MM.1S (cell line): ENCODE results near the gene GAL3ST1.

ENCODE experiments used
- DNase-seq: peaks from one replicate; pipeline ENCODE4 v3.0.0-alpha.2; 2015
- H2AFZ ChIP-seq: fragments of 300-600 bp; sonication (generic); 2 replicates; pipeline ENCODE4 v1.6.0; 2016; ENCODE audit warnings: antibody characterized with exemption, low read length
- H3F3A ChIP-seq: fragments of 300-600 bp; sonication (generic); 2 replicates; pipeline ENCODE4 v1.6.1; 2016; ENCODE audit warnings: mild to moderate bottlenecking, antibody characterized with exemption, low read length, moderate library complexity, mixed read lengths; ENCODE audit not compliant: insufficient read depth
- H3K27ac ChIP-seq: fragments of 300-600 bp; sonication (generic); 2 replicates; pipeline ENCODE4 v1.5.1; 2016; ENCODE audit warnings: mild to moderate bottlenecking, low read length
- H3K27me3 ChIP-seq: fragments of 300-600 bp; sonication (generic); replicated peaks from 2 replicates; pipeline ENCODE4 v1.6.0; 2016; ENCODE audit warnings: low read length; ENCODE audit not compliant: insufficient read depth
- H3K36me3 ChIP-seq: fragments of 300-600 bp; sonication (generic); replicated peaks from 2 replicates; pipeline ENCODE4 v1.6.1; 2016; ENCODE audit warnings: mild to moderate bottlenecking, low read length, mixed read lengths; ENCODE audit not compliant: insufficient read depth
- H3K4me1 ChIP-seq: fragments of 300-600 bp; sonication (generic); 2 replicates; pipeline ENCODE4 v1.6.1; 2016; ENCODE audit warnings: low read length, mixed read lengths
- H3K4me2 ChIP-seq: fragments of 300-600 bp; sonication (generic); 2 replicates; pipeline ENCODE4 v1.6.0; 2016; ENCODE audit warnings: low read depth, low read length
- H3K4me3 ChIP-seq: fragments of 300-600 bp; sonication (generic); 2 replicates; pipeline ENCODE4 v1.5.1; 2016; ENCODE audit warnings: low read length, mixed read lengths
- H3K79me2 ChIP-seq: fragments of 300-600 bp; sonication (generic); 2 replicates; pipeline ENCODE4 v1.6.1; 2016; ENCODE audit warnings: mixed run types, low read length, mixed read lengths
- H3K9ac ChIP-seq: fragments of 300-600 bp; sonication (generic); 2 replicates; pipeline ENCODE4 v1.6.1; 2016; ENCODE audit warnings: low read length, mixed read lengths
- H3K9me2 ChIP-seq: fragments of 300-600 bp; sonication (generic); replicated peaks from 2 replicates; pipeline ENCODE4 v1.6.1; 2016; ENCODE audit warnings: mild to moderate bottlenecking, low read length, mixed read lengths; ENCODE audit not compliant: insufficient read depth
- H3K9me3 ChIP-seq: fragments of 300-600 bp; sonication (generic); replicated peaks from 2 replicates; pipeline ENCODE4 v1.6.1; 2016; ENCODE audit warnings: mild to moderate bottlenecking, low read length, mixed read lengths; ENCODE audit not compliant: insufficient read depth
- H4K20me1 ChIP-seq: fragments of 300-600 bp; sonication (generic); 2 replicates; pipeline ENCODE4 v1.6.1; 2016; ENCODE audit warnings: mild to moderate bottlenecking, low read length, moderate library complexity, mixed read lengths; ENCODE audit not compliant: insufficient read depth
- CTCF ChIP-seq: fragments of 300-600 bp; sonication (generic); IDR thresholded peaks from 2 replicates; pipeline ENCODE4 v1.5.1; 2016; ENCODE audit warnings: antibody characterized with exemption, low read length, mixed read lengths
- EZH2 ChIP-seq: fragments of 300-600 bp; sonication (generic); optimal IDR thresholded peaks from 2 replicates; pipeline ENCODE3; 2017; ENCODE audit warnings: low read depth, mild to moderate bottlenecking, antibody characterized with exemption, low read length, mixed read lengths
- EZH2phosphoT487 ChIP-seq: fragments of 300-600 bp; sonication (generic); IDR thresholded peaks from 2 replicates; pipeline ENCODE4 v1.6.1; 2018; ENCODE audit warnings: antibody characterized with exemption, low read length

The GAL3ST1 gene

DNA sequence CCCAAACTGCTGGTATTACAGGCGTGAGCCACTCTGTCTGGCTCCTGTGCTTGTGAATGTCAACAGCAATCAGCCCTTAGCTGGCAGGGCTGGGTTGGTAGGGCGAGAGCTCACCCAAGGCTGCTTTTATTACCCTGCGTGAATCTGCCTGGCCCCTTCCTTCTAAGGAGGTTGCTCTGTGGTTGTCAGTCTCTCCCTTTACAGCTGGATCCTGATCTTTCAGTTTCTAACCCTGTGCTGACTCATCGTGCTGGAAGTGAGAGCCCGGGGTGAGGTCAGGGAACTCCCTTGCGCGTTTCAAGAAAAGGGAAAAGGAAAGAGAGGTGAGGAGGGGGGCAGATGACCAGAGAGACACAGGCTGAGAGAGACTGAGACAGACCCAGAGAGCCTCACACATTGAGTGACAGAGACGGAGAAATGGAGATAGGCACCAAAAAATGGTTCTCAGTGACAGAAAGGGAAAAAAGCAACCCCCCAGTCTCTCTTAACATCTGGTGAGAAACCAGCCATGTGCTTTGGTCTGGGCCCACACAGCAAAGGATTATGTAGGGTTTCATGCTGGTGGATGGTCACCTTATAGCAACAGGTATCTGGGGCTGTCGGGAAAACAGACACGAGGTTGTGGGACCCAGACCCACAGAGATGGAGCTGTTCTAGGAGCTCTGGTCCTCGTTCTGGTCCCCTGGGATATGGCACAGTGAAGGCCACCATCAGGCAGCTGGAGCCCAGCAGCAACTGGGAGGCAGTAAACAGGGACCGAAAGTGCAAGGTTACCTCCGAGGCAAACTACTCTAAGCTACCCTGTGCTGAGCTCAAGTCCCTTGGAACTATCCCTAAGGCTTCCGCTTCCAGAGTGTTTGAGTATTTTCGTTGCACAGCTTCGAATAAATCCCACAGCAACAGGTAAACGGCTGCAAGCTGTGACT lies 35.1 kb upstream of the GAL3ST1 start:
- Histone ChIP-seq H3K4me1 (peaks cover 44% of the 10 kb centered on the region), H3K9ac (peak overlapping the region; percentile 58), H3K9me2 (no peaks in the 10 kb centered on the region), H3K4me2 (peak overlapping the region; percentile 98), H3K27me3 (no peaks in the 10 kb centered on the region), H3K9me3 (no peaks in the 10 kb centered on the region), H3K27ac (peak overlapping the region; percentile 90), H3K79me2 (peaks cover 17% of the 10 kb centered on the region), H4K20me1 (no peaks in the 10 kb centered on the region), H3F3A (peaks cover 37% of the 10 kb centered on the region), H3K36me3 (no peaks in the 10 kb centered on the region), H2AFZ (peak overlapping the region; percentile 19; the same call in 1 of the 2 replicates), H3K4me3 (peak overlapping the region; percentile 41; the same call in 1 of the 2 replicates)
- DNase-seq, result peak; percentile 92
- TF ChIP-seq EZH2phosphoT487, result no peak
- no peak for TF ChIP-seq CTCF
- TF ChIP-seq EZH2, result no peak

GRCh38 chr22:30607939-30608338 lies 33.5 kb upstream of the GAL3ST1 start:
- Histone ChIP-seq H3K9me3 (no peaks in the 10 kb centered on the region), H3K27me3 (no peaks in the 10 kb centered on the region), H3K36me3 (no peaks in the 10 kb centered on the region), H3K27ac (peak overlapping the region; percentile 90; the same call in 1 of the 2 replicates), H3K79me2 (peaks cover 17% of the 10 kb centered on the region), H2AFZ (no peak overlapping the region), H3K4me1 (peaks cover 44% of the 10 kb centered on the region), H3K9ac (0 out of 2 replicates have a peak overlapping the region, but pooled peaks have one; percentile 11), H3F3A (peaks cover 37% of the 10 kb centered on the region), H3K4me3 (0 out of 2 replicates have a peak overlapping the region, but pooled peaks have one; percentile 75), H3K9me2 (no peaks in the 10 kb centered on the region), H4K20me1 (no peaks in the 10 kb centered on the region), H3K4me2 (peak overlapping the region; percentile 98)
- DNase-seq, result no peak
- no peak for TF ChIP-seq EZH2phosphoT487
- no peak for TF ChIP-seq CTCF
- no peak for TF ChIP-seq EZH2

DNA sequence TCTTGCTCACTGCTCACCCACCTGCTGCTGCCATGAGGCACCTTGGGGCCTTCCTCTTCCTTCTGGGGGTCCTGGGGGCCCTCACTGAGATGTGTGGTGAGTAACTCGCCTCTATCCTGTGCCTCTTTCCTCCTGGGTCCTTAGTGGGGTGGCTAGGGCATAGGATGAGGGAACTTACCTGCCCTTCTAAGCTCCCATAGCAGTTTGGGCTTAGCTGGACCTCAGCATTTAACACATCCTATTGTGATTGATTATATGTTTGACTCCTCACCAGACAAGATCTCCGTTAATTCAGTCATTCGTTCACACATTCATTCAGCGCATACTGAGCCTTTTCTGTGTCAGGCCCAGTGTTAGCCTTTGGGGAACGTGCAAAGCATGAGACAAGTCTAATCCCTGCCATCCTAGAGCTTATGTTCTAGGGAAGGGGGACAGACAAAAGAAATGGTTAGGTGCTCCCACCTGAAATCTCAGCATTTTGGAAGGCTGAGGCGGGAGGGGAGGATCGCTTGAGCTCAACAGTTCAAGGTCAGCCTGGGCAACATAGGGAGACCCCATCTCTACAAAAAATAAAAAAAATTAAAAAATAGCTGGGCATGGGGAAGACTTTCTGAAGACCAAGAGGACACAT lies 33.0 kb upstream of the GAL3ST1 start:
- Histone ChIP-seq H3K36me3 (no peaks in the 10 kb centered on the region), H3K9ac (peak overlapping the region; percentile 76), H3F3A (peaks cover 39% of the 10 kb centered on the region), H3K4me2 (peak overlapping the region; percentile 98), H3K9me3 (no peaks in the 10 kb centered on the region), H3K9me2 (no peaks in the 10 kb centered on the region), H2AFZ (peak overlapping the region; percentile 91; the same call in 1 of the 2 replicates), H3K79me2 (peaks cover 17% of the 10 kb centered on the region), H3K27me3 (no peaks in the 10 kb centered on the region), H3K4me1 (peaks cover 44% of the 10 kb centered on the region), H3K27ac (peak overlapping the region; percentile 90), H3K4me3 (peak overlapping the region; percentile 75), H4K20me1 (no peaks in the 10 kb centered on the region)
- TF ChIP-seq EZH2 (no peak), EZH2phosphoT487 (no peak), CTCF (no peak)
- DNase-seq, result no peak
